Hematopoietic multipotent progenitor cell treated with erythropoietin and hydrocortisone succinate and interleukin-3 and kit ligand, for 15 days (in vitro differentiated cells): ENCODE measurements around the gene FCHSD2.
"Not testable (repeated sequence)": the region's sequence is repeated elsewhere in the genome, so short reads cannot be mapped to it uniquely, and the experiment has no call there.

Experiments
- DNase-seq: peaks from one replicate; pipeline ENCODE4 v3.0.0-alpha.2; 2015; ENCODE audit warnings: low spot score

FCHSD2 gene

DNA sequence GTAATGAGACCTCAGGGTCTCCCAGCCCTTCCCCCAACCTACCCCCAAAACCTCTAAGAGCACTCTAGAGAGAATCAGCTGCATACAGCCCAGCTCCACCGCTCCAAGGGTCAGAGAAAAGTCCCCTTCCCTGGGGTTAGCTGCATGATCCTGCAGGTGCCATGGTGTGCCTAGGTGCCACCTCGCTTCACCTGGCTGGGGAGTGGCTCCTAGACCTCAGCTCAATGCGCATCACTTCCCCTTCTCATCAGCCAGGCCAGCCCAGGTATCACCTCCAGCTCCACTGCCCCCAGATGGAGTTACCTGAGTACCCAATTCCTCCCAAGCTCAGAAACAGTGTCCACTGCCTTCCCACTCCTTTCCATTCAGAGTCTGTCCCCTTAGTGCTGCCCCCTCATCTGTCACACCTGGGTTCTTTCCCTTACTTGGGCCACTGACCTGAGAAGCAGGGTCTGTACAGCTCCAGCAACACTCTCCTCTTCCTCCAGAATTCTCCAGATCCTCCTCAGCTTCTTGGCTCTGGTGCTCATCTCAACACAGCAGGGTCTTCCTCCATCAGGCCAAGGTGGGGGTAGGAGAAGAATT is 349.6 kb downstream of the FCHSD2 start:
- no peak for DNase-seq

- DNase-seq = not testable (repeated sequence)
Observed at GRCh38 chr11:72791228-72791627, 350.9 kb downstream of the FCHSD2 start.

DNA sequence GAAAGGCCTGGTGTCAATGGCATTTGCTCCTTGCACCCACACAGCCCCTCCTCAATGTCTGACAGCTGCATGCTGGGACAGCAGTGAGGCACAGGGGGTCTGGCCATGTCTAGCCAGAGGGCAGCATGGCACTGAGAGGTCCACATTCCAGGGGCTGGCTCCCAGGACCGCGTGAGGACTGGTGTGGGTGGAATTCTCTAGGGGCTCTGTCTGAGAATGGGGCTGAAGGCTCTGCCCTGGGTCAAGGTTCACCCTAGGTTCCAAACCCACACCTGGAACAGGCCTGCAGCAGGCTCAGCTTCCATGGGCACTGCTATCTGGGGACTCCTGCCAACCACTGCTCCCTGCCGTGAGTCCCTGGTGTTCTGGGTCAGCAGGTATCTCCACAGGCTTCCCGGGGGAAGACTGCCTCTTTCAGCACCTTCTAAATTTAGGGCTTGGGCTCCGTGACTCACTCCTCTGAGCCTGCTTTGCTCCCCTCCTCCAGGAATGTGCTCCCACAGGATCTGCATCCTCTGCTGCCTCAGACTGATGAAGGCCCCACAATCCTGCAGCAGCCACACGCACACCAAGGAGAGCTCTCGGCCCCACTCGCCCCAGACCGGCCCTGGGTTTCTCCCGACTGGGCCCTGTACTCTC is 352.5 kb downstream of the FCHSD2 start:
- DNase-seq = no peak

GRCh38 chr11:72788241-72788640 is 353.9 kb downstream of the FCHSD2 start:
- DNase-seq = no peak

GRCh38 chr11:72787216-72788104 is 354.7 kb downstream of the FCHSD2 start:
- DNase-seq = no peak
